CD4-positive, alpha-beta T cell treated with Interleukin-17A for 4 hours (primary cell): ENCODE data around the gene LYPD5.
"Not testable (repeated sequence)": the region's sequence is repeated elsewhere in the genome, so short reads cannot be mapped to it uniquely, and the experiment has no call there.

Experiments
- DNase-seq: peaks from one replicate; pipeline ENCODE4 v3.0.0-alpha.2; 2020; ENCODE audit warnings: mixed read lengths

Gene LYPD5

DNA sequence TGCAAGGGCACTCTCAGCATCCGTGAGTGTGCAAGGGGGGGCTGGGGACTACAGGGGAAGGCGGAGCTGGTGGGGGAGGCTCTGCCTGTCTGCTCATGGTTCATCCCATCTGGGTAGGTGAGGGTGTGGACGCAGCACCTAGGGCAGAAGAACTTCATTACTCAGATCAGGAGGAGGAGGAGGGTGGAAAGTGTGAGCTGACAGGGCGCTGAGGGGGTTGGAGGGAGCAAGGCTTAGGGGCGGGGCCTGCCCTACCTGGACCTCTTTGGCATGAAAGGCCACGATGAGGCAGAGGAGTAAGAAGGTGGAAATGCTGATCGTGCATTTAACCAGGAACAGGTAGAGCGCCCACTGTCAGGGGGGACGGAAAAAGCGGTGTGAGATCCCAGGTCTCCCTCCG lies 26.0 kb downstream of the LYPD5 start:
- peak; percentile 55 for DNase-seq

DNA sequence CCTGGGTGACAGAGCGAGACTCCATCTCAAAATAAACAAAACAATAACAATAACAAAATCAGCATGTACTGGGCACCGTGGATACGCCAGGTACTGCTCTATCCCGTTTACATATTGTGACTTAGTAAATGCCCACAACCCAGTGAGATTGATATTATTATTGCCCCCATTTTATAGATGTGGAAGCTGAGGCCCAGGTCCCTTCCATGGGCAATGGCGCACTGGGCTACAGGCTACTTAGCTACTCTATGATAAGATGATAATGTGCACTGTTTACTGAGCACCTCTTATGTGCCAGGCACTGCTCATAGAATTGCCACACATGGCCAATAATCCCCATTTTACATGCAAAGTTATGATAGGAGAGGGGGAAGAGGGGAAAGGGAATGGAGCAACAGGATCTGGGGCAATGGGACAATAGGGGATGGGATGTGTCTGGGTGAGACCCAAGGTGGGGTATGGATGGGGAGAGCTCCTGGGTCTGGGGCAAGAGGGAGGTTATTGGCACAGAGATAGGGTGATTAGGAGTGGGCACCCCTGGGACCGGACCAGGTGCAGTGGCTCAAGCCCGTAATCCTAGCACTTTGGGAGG lies 26.9 kb downstream of the LYPD5 start:
- DNase-seq = no peak

DNA sequence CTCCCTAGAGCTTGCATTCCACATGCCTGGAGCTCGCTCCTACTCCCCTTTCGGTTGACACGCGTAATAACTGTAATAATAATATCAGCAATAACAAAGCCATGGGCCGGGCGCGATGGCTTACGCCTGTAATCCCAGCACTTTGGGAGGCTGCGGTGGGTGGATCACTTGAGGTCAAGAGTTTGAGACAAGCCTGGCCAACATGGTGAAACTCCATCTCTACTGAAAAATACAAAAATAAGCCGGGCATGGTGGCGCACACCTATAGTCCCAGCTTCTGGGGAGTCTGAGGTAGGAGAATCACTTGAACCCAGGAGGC lies 27.3 kb downstream of the LYPD5 start:
- not testable (repeated sequence) for DNase-seq

DNA sequence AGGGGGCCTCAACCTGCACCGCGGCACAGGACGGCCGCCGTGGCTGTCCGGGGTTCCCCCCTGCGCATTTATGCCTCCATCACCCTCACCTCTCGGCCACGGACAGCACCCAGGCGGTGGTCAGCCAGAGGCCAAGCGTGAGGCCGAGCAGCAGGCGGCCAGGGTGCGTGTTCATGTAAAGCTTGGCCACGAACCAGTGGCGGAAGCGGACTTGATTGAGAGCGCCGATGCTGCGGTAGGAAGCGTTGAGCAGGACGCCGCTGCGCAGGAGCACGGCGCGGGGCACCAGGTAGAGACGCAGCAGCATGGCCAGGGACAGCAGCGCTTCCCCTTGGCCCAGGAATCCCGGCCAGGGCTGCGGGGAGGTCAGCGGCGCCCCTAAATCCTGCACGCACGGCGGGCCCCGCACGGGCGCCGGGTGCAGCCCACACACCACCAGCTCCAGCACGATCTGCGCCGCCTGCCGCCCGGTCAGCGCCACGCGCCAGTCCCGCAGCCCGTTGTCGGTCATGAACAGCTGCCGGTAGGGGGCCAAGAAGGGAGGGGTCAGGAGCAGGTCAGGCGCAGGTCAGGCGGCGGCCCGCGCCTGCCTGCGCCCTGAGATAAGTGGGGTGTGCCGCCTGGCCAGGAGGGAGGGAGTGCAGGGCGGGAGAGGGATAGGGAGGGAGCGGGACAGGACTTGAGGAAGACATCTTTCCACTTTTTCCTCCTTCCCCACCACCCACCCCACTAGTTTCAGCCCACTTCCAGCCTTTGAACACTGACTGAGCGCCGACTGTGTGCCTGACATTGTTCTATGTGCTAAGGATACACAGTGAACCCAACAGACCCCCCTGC lies 27.9 kb downstream of the LYPD5 start:
- no peak for DNase-seq

DNA sequence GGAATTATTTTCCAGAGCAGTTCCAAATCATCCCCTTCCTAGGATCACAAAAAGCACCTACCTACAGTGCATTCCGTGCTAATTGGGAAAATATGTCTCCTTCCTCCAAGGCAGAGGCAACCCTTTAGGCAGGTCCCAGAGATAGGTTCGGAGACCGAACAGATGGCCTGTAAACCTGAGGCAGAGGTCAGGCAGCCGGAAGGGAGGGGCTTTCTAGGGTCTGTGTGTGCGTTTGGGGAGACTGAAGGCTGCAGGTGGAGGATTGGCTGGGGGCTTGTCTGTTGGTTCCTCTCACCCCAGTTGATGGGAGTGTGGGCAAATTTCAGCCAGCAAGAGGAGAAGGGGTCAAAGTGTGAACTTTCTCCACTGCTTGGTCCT lies 28.5 kb downstream of the LYPD5 start:
- no peak for DNase-seq

DNA sequence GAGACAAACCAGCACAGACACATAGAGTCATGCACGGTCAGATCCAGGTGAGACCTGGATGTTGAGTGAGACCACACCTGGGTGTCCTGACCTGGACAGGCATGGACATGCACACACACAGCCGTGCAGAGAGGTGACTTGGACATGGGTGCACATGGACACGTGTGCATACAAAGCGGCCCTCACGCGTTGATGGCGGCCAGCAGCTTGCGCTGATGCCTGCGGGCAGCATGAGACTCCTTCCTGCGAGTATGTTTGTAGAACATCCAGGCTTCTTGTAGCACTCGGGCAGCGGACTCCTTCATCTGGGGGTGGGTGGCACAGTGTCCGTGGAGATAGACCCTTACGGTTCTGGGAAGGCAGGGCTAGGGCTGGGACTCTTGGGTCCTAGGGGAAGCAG lies 33.0 kb downstream of the LYPD5 start:
- no peak for DNase-seq

DNA sequence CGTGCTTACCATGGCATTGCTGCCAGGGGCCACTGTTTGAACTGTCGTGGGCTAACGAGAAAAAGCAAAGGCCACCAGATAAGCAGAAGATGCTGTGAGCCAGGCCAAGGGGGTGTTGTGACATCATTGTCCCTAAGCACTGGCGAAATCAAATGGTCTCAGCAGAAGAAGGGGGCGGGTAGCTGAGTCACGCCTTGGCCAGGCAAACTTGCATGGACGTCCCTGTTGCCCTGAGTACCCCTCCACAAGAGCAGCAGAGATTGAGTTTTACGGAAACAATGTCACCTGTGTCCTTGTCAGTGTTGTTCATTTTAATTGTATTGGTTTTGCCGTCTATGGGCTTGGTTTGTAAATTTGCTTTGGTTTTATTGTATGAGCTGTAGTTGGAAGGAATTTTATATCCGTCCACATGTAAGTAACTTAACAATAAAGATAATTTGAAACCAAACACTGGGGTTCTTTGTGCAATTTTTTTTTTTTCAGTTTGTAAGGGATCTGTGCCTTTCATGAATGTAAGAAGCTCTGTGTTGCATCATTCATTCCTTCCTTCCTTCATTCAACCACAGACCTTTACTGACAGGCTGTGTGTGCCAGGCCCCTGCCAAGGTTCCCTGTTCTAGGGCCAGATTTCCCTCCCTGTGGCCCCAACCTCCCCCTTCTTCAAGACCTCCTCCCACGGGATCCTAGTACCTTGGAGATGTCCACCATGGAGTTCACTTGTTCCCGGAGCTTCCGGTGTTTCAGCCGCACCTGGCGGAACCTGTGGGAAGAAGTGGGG lies 33.8 kb downstream of the LYPD5 start:
- DNase-seq = no peak

DNA sequence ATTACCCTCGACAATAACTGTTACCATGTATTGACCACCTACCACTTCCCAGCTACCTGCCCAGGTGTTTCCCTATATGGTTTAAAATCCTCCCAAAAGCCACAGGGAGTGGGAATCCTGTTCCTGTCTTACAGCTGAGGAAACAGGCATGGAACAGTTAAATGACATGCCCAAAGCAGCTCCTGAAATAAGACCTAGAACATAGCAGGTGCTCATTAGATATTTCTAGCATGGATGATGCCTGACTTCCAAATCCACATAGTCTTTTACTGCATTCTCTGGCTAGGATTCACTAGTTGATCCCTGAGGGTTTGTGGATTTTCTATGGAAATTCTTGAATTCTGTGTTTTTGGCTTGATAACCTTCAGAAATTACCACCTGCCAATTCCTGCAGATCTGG lies 34.4 kb downstream of the LYPD5 start:
- no peak for DNase-seq

DNA sequence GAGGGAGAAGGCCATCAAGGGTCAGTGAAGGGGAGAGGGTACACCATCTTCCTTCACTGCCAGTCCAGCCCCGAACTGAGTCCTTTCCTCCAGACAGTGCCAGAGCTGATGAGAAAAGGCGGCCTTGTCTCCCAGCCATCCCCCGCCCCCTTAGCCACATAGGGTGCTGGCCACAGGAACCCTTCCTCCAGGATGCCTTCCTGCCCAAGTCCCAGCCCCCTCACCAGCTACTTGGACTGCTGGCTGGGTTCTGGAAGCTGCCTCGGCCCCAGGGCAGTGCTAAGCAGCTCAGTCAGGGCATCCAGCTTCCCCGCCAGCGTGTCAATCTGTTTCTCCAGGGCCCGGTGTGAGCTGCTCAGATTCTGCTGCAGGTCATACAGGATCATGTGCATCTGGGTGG lies 34.9 kb downstream of the LYPD5 start:
- DNase-seq = no peak

DNA sequence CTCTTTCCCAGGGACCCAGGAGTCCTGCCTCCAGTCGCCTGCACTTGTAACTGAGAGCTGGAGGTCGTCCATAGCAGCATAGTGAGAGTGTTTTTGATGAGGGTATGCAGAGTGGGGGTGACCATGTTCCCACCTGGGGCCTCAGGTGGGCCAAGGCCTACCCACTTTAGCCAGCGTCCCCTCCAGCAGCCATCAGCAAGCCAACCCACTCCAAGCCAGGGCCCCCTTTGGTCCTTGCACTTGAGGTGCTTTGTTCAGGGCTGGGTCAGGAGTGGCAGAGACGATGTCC lies 35.5 kb downstream of the LYPD5 start:
- DNase-seq = no peak

DNA sequence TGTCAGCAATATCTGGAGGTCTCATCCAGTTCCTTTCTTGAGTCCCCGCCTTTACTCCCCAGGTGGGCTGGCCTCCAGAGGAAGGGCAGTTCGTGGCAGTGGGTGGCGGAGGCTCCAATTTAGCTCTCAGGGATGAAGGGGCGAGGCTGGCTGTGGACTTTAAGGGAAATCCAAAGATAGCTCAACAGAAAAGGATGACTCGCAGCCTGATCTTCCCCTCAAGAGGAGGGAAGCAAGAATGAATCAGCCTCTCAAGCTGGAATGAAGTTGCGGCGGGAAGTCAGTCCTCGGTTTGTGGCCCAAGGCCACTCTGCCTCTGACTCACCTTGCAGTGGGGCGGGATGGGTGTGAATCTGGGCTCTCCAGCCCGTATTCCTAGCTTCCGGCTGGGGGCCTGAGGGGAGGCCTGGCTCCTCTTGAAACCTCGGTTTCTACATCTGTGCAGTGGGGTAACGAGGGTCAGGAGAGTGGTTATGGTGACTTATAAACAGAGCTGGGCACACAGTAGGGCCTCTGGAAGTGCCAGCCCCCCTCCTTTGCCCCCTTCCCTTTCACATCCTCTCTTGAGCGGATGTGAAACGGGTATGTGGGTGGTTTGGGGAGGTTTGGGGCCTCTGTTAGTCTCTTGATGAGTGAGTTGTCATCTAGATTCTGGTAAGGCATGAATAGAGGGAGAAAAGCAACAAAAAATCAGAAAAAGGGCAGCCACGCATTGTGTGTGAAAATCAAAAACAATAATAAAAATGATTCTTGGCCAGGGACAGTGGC lies 37.0 kb downstream of the LYPD5 start:
- DNase-seq = peak; percentile 81

DNA sequence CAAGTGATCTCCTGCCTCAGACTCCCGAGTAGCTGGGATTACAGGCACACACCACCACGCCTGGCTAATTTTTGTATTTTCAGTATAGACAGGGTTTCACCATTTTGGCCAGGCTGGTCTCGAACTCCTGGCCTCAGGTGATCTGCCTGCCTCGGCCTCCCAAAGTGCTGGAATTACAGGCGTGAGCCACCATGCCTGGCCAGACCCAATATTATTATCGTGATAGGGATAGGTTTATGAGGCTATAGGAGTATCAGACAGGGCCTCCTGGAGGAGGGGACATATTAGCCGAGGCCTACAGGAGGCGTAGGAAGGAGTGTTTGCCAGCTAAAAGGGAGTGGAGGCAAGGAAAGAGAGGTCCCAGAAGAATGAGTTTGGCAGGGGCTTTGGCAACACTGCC lies 37.6 kb downstream of the LYPD5 start:
- DNase-seq = not testable (repeated sequence)

DNA sequence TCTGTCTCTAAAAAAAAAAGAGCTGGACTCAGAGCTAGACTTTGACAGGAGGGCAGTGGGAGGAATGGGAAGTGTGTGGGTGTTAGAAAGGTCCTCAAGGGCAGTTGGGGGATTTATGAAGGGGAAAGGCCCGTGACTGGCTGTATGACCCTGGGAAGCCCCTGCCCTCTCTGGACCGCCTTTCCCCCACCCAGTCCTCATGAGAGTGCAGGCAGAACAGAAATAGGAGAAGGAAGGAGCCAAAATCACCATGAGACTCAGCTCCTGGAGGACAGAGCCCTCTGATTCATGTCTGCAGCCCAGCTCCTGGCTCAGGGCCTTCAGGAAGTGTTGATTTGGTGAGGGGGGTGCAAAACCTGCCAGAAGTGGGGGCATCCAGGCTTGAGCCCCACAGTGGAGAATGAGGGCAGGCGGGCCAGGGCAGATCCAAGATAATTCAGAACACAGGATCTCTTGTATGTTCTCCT lies 38.7 kb downstream of the LYPD5 start:
- DNase-seq = no peak

DNA sequence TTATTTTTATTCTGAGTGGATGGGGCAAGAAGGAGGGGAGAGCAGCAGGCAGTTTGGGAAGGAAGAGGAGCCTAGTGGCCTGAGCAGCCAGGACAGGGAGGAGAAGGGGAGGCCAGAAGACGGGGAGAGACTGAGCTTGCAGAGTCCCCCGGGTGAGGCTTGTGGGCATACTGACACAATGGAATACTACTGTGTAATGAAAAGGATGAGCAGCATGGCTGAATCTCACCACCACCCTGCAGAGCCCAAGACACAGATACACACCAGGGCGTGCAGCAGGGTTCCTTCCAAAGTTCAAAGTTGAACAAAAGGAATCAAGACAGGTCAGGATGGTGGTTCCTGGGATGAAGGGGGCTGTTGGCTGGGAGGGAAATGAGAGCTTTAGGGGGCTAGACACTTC lies 39.4 kb downstream of the LYPD5 start:
- DNase-seq = no peak

DNA sequence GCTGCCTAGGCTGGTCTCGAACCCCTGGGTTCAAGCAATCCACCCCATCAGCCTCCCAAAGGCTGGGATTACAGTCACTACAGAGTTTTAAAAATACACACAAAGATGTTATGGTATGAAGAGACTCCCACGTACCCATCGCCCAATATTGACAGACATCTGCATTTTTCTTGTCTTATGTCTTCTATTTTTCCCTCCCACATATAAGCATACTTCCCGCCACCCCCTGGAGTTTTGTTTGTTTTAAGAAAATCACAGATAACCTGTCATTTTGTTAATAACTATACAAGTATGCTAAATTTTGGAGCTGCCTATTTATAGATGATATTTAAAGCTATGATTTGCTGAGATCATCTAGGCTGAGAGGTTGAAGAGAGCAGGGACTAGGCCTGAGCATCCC lies 41.3 kb downstream of the LYPD5 start:
- no peak for DNase-seq

DNA sequence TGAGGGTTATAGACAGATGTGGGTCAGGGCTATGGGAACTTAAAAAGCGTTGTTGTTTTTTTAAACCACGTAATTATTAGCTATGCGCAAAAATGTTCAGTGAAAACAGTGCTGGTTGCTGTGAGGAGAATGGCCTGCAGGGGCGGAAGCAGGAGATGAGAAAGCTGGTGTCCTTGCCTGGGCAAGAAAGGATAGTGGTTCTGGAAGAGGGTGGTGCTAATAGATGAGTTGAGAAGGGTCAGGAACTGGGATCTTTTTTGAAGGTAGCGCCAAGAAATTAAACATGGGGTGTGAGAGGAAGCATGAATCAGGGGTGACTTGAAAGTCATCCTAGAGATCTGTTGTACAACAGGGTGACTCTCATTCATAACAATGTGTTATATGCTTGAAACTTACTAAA lies 42.7 kb downstream of the LYPD5 start:
- no peak for DNase-seq

DNA sequence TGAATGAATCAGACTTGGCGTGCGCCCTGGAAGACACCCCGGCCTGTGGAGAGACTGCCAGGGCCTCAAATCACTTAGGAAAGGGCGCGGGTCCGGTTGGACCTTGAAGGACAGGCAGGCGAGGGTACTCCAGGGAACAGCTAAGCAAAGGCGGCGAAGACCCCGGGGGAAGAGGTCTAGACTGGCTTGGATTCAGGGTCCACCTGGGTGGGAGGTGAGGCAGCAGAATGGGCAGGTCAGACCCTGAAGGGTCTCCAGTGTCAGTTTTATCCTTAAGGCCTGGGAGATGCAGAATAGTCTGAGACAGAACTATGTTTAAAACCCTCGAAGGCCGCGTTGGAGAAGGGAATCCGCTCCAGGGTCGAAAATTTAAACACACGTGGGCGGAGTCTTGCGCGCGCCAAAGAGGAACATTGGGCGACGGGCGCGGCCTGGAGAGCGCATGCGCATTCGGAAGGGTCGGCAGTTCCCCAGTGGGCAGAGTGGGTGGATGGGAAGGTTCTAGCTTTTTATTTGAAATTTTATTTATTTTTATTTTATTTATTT lies 46.9 kb downstream of the LYPD5 start:
- DNase-seq = peak; percentile 82

DNA sequence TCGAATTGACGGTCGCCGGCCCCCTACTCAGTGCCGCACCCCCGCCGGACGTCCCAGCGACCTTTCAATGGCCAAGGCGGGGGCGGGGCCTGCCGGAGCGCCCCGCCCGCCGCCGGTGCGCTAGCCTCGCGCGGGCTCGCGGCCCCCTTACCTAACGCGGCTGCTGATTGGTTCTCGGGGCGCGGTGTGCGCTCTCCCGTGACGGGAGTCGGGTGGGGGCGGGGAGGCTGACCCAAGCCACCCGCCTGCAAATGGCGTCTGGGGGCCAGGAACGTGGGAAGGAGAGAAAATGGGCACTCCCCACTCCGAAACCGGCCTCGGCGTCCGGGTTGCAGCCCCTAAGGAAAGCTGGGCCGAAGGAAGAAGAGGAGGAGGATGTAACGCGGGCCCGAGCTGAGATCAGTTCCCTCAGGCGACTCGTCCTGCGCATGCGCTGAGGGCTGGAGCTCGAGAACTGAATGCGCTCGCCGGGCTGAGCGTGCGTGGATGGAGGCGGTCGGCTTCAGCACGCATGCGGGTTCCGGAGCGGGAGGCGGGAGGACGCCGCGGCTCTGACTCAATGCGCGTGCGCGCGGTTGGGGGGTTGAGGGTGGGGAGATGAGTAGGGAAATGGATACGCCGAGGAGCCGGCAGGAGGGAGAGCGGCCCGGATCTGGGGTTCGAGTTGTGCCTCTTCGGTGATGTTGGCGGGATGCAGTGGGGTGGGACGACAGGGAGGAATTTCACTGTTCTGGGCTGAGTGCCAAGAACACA lies 47.6 kb downstream of the LYPD5 start, which contains the start of gene SMG9:
TSS of gene SMG9 (minus strand) at position 460 of the 753 bp plus-strand sequence. CDS start 4,221 bp downstream, outside the sequence.
- peak; percentile 99 for DNase-seq

DNA sequence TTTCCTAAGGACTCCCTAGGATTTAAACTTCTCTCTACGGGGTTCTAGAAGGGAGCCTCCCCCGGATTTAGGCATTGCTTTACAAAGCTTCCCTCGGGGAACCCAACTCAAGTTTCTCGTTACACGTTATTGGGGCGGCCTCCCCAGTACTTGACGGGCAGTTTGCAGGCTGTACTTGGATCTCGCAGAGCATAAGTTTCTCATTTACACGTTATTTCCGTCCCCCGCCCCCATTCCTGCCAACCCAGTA lies 48.1 kb downstream of the LYPD5 start:
- no peak for DNase-seq

DNA sequence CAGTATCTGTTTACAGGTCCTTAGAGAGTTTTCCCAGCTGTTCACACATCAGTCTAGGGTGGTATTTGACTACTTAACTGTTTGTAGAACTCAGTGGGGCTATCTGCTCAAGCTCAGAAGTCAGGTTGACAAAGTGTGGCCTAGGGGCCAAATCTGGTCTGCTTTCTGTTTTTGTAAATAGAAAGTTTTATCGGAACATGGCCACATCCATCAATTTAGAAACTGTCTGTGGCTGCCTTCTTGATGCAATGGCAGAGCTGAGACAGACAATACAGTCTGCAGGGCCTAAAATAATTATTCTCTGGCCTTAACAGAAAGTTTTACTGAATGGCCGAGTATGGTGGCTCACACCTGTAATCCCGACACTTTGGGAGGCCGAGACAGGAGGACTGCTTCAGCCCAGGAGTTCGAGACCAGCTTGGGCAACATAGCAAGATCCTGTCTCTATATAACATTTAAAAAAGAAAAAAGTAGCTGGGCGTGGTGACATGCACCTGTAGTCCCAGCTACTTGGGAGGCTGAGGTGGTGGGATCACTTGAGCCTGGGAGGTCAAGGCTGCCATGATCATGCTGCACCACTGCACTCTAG lies 49.9 kb downstream of the LYPD5 start:
- DNase-seq = no peak

DNA sequence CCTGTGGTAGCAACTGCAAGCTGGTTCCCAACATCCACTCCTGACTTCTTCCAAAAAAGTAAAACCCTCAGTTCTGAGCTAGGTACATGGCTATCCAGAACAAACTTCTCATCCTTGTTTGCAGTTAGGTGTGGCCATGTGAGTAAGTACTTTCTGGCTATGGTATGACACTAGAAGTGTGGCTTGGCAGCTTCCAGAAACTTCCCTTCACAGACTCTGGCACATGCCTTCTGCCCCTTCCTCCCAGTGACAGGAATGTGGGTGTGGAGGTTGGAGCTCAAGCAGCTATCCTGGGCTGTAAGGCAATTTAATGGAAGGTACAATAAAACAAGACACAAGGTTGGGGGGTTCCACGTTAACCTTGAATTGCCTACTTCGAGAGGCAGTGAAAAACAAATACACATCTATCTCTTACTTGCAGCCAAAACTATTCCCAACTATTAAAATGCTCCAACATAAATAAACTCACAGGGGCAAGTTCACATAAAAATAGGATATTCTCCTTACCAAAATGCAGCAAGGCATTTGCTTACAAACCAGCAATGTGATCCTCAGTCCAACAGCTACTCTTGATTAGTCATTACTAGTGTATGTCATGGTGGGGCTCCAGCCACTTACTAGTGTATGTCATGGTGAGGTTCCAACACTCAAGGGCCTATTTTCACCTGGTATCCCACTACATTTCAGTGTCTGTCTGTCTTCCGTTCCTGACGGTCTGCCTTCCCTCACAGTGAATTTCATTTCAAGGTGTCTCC lies 50.6 kb downstream of the LYPD5 start:
- DNase-seq = no peak
